GM21423 (cell line): Measurements from ENCODE around the gene CACFD1.

ENCODE experiments used
- ATAC-seq: cut with Tn5 transposase; IDR thresholded peaks from one replicate; pipeline ENCODE4 v1.9.1; 2021; ENCODE audit warnings: mild to moderate bottlenecking, moderate library complexity; ENCODE audit not compliant: unreplicated experiment

Gene CACFD1

GRCh38 chr9:133496861-133497842 is 37.4 kb downstream of the CACFD1 start:
- no peak for ATAC-seq

GRCh38 chr9:133499132-133499891 is 39.5 kb downstream of the CACFD1 start:
- no peak for ATAC-seq

GRCh38 chr9:133499892-133500270 is 40.1 kb downstream of the CACFD1 start:
- ATAC-seq: no peak

- no peak for ATAC-seq
These were observed 42.3 kb downstream of the CACFD1 start for GRCh38 chr9:133502112-133502511.

- no peak for ATAC-seq
These were observed 45.5 kb downstream of the CACFD1 start for GRCh38 chr9:133505186-133505830.

- no peak for ATAC-seq
These were observed 46.3 kb downstream of the CACFD1 start for GRCh38 chr9:133505901-133506652.

GRCh38 chr9:133506653-133507038 is 46.9 kb downstream of the CACFD1 start:
- ATAC-seq: no peak

- ATAC-seq: no peak
These were observed 47.6 kb downstream of the CACFD1 start for GRCh38 chr9:133507246-133507965.

- no peak for ATAC-seq
These were observed 48.3 kb downstream of the CACFD1 start for GRCh38 chr9:133508046-133508445.

- ATAC-seq: no peak
These were observed 49.7 kb downstream of the CACFD1 start for GRCh38 chr9:133509179-133510083.

GRCh38 chr9:133510926-133511505 is 51.2 kb downstream of the CACFD1 start:
- no peak for ATAC-seq

GRCh38 chr9:133511607-133512006 is 51.8 kb downstream of the CACFD1 start:
- no peak for ATAC-seq

GRCh38 chr9:133512253-133513213 is 52.8 kb downstream of the CACFD1 start:
- no peak for ATAC-seq

- ATAC-seq: no peak
These were observed 53.7 kb downstream of the CACFD1 start for GRCh38 chr9:133513214-133514100.

GRCh38 chr9:133514460-133515239 is 54.9 kb downstream of the CACFD1 start:
- ATAC-seq: no peak

- ATAC-seq: no peak
These were observed 55.4 kb downstream of the CACFD1 start for GRCh38 chr9:133515240-133515610.
